ENCODE results near the gene PRTN3.

PRTN3 gene

GRCh38 chr19:802498-803098 is 38.2 kb upstream of the PRTN3 start:
- H3K27ac ChIP-seq = no peak overlapping the region
- DNase-seq (ENCODE audit: low read depth, low spot score) = no peak

GRCh38 chr19:803099-803561 is 37.7 kb upstream of the PRTN3 start:
- DNase-seq (ENCODE audit: low read depth, low spot score) = no peak
- no peak overlapping the region for H3K27ac ChIP-seq

- H3K27ac ChIP-seq = no peak overlapping the region
- no peak for DNase-seq (ENCODE audit: low read depth, low spot score)
Measured at GRCh38 chr19:803686-804418, 36.9 kb upstream of the PRTN3 start.

- DNase-seq (ENCODE audit: low read depth, low spot score) = no peak
- H3K27ac ChIP-seq = no peak overlapping the region
Measured at GRCh38 chr19:804419-805165, 36.2 kb upstream of the PRTN3 start.

- DNase-seq (ENCODE audit: low read depth, low spot score) = no peak
- no peak overlapping the region for H3K27ac ChIP-seq
Measured at GRCh38 chr19:805166-805551, 35.6 kb upstream of the PRTN3 start.

GRCh38 chr19:805600-806550 is 34.9 kb upstream of the PRTN3 start:
- DNase-seq (ENCODE audit: low read depth, low spot score) = no peak

GRCh38 chr19:806815-807421 is 33.9 kb upstream of the PRTN3 start:
- DNase-seq (ENCODE audit: low read depth, low spot score) = no peak

More at GRCh38 chr19:805600-806550, 34.9 kb upstream of the PRTN3 start:
- H3K27ac ChIP-seq = no peak overlapping the region

GRCh38 chr19:807627-808422 is 33.0 kb upstream of the PRTN3 start:
- no peak for DNase-seq (ENCODE audit: low read depth, low spot score)
- no peak overlapping the region for H3K27ac ChIP-seq

More at GRCh38 chr19:806815-807421, 33.9 kb upstream of the PRTN3 start:
- H3K27ac ChIP-seq = no peak overlapping the region

- H3K27ac ChIP-seq = no peak overlapping the region
- DNase-seq (ENCODE audit: low read depth, low spot score) = no peak
Measured at GRCh38 chr19:808423-808775, 32.4 kb upstream of the PRTN3 start.

GRCh38 chr19:810077-810855 is 30.5 kb upstream of the PRTN3 start:
- no peak for DNase-seq (ENCODE audit: low read depth, low spot score)
- H3K27ac ChIP-seq = no peak overlapping the region

- no peak for DNase-seq (ENCODE audit: low read depth, low spot score)
- no peak overlapping the region for H3K27ac ChIP-seq
Measured at GRCh38 chr19:810883-811489, 29.8 kb upstream of the PRTN3 start.

- DNase-seq (ENCODE audit: low read depth, low spot score) = no peak
- no peak overlapping the region for H3K27ac ChIP-seq
Measured at GRCh38 chr19:811506-812048, 29.2 kb upstream of the PRTN3 start.

- H3K27ac ChIP-seq = no peak overlapping the region
- DNase-seq (ENCODE audit: low read depth, low spot score) = no peak
Measured at GRCh38 chr19:812049-812746, 28.6 kb upstream of the PRTN3 start.

- no peak for DNase-seq (ENCODE audit: low read depth, low spot score)
- H3K27ac ChIP-seq = no peak overlapping the region
Measured at GRCh38 chr19:812747-813218, 28.0 kb upstream of the PRTN3 start.

GRCh38 chr19:813219-814151 is 27.3 kb upstream of the PRTN3 start:
- DNase-seq (ENCODE audit: low read depth, low spot score) = no peak

More at GRCh38 chr19:813219-814151, 27.3 kb upstream of the PRTN3 start:
- H3K27ac ChIP-seq = no peak overlapping the region

Measured in epithelial cell of prostate (primary cell).